Activated T-cell treated with anti-CD3 and anti-CD28 coated beads, Interleukin-2, amount 50 U/mL, for 72 hours (primary cell): Measurements from ENCODE around the gene LHPP. TPM values are rescaled to one million over a fixed set of nuclear protein-coding genes. Genes with fewer than 3 reads are reported as not detected.

ENCODE experiments used
- ATAC-seq, 2 donors: fragments of 150-1000 bp; cut with Tn5 transposase; replicated peaks in 1 of 2; 2 replicates each; pipeline ENCODE4 v1.10.0; 2021; ENCODE audit warnings: moderate library complexity in 2 of 2, mild to moderate bottlenecking in 1 of 2
- DNase-seq, 2 donors: peaks; one replicate each; pipeline ENCODE4 v3.0.0; 2021 to 2022; ENCODE audit warnings: mixed read lengths in 1 of 2
- H3K27ac Mint-ChIP-seq: one replicate; pipeline ENCODE4 v1.8.0; 2022; ENCODE audit warnings: mild to moderate bottlenecking, moderate library complexity, mixed read lengths
- H3K27me3 Mint-ChIP-seq: one replicate; pipeline ENCODE4 v1.8.0; 2022; ENCODE audit warnings: low read depth, mixed read lengths
- H3K36me3 Mint-ChIP-seq, 2 donors: one replicate each; pipeline ENCODE4 v1.8.0; 2022; ENCODE audit warnings: mixed read lengths in 2 of 2, mild to moderate bottlenecking in 1 of 2; ENCODE audit not compliant: insufficient read depth in 2 of 2
- H3K4me1 Mint-ChIP-seq: one replicate; pipeline ENCODE4 v1.8.0; 2022; ENCODE audit warnings: low read depth, mixed read lengths
- H3K4me3 Mint-ChIP-seq, 2 donors: one replicate each; pipeline ENCODE4 v1.8.0; 2022; ENCODE audit warnings: mild to moderate bottlenecking in 2 of 2, mixed read lengths in 2 of 2, moderate library complexity in 2 of 2
- H3K9me3 Mint-ChIP-seq, 2 donors: one replicate each; pipeline ENCODE4 v1.8.0; 2022; ENCODE audit warnings: mixed read lengths in 2 of 2
- total RNA-seq, 2 donors: library from RNA; stranded (reverse); gene quantifications; one replicate each; pipeline ENCODE4 v1.2.3, GENCODE V29; 2022

Gene LHPP
- total RNA-seq, 2 donors from 2014 or later: 8.7 to 13.5 TPM

DNA sequence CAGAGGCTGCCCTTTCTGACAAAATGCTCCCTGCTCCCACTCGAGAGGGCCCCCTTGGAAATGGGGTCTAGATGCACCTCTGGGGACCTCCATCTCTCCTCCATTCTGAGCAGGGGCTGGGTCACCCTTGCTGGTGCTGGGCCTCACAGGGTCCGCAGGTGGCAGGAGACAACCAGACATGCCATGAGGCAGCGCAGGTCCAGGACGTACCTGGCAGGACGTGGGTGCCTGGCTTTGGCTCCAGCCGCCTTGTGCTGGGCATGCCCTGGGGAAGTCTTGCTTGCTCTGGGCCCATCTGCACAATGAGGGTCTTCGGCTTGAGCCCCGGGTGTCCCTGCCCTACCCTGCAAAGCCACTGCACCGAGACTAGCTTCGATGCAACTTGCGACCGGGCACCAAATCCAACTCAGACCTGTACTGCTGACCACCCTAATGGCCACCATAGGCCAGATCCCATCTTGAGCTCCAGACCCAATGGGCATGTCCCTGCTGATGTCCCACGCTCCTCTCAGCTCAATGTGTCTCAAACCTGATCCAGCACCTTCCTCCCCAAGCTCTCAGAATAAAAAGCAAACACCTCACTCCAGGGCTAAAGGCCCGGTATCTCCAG, 175.6 kb downstream of the LHPP start:
- H3K4me1 Mint-ChIP-seq: peaks cover 47% of the 10 kb centered on the region
- peaks cover 8 to 10% of the 10 kb centered on the region in 2 donors for H3K36me3 Mint-ChIP-seq

DNA sequence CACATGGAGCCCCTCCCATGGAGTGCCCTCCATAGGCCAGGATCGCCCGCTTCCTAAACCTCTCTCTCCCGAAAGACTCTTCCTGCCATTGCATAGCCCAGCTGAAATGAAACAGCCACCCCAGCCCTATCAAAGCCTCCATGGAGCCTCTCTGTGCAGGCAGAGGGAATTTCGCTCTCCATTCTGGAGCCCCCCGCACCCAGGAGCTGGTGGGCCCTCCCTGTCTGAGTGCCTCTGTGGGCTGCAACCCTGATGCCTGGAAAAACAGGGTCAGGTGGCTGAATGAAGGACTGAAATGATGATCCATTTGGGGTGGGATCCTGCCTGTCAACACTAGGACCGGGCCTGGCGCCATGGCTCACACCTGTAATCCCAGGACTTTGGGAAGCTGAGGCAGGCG, 176.1 kb downstream of the LHPP start:
- H3K27me3 Mint-ChIP-seq: no peaks in the 10 kb centered on the region
- no peak overlapping the region for H3K27ac Mint-ChIP-seq
- H3K9me3 Mint-ChIP-seq: peaks cover 0 to 9% of the 10 kb centered on the region in 2 donors
- peaks cover 52% of the 10 kb centered on the region for H3K4me1 Mint-ChIP-seq
- no peak for DNase-seq
- H3K4me3 Mint-ChIP-seq: peak overlapping the region in 1 of 2 donors; percentile 47
- ATAC-seq: no peak
- H3K36me3 Mint-ChIP-seq: peaks cover 8 to 10% of the 10 kb centered on the region in 2 donors

More for the DNA sequence above, 175.6 kb downstream of the LHPP start:
- H3K9me3 Mint-ChIP-seq: peaks cover 0 to 9% of the 10 kb centered on the region in 2 donors
- peak overlapping the region in 1 of 2 donors; percentile 47 for H3K4me3 Mint-ChIP-seq
- ATAC-seq (no peak), DNase-seq (no peak)
- no peaks in the 10 kb centered on the region for H3K27me3 Mint-ChIP-seq
- H3K27ac Mint-ChIP-seq: no peak overlapping the region

DNA sequence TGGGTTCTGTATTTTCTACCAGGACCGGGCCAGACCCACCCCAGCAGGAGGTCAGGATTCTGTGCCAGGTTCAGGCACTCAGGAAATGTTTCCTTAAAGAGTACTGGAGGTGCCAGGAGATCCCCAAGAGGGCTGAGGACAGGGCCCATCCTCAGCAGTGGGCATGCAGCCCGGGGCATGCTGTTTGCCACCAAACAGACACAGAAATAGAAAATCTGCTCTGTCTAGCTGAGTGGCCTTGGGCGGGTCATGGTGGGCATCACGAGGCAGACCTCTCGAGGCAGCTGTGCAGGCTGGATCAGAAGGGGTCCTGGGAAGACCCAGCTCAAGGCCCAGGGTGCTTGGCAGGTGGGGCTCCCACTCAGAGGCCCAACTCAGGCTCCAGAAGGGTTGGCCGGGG, 177.6 kb downstream of the LHPP start:
- Mint-ChIP-seq H3K27ac (no peak overlapping the region), H3K4me1 (peaks cover 59% of the 10 kb centered on the region), H3K36me3 (peaks cover 4% of the 10 kb centered on the region in 2 donors), H3K4me3 (no peak overlapping the region), H3K27me3 (no peaks in the 10 kb centered on the region), H3K9me3 (peaks cover 0 to 4% of the 10 kb centered on the region in 2 donors)
- ATAC-seq: no peak
- DNase-seq: no peak

DNA sequence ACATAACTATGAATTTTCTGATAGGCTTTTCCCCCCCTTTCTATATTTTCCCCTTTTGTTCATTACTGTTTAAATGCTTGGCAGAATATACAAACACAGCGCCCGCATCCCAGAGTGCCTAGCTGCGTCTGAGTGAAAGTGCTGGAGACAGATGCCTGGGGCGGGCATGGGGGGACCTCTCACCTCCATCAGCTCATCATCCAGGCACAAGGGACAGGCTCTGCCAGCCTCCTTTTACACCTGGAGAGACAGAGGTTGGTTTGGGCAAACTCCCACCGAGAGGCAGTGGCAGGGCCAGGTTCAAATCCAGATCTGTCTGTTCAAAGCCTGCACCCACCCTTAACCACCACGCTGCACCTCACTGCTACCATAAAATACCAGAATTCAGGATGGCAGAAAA, 178.0 kb downstream of the LHPP start:
- H3K4me1 Mint-ChIP-seq: peaks cover 64% of the 10 kb centered on the region

DNA sequence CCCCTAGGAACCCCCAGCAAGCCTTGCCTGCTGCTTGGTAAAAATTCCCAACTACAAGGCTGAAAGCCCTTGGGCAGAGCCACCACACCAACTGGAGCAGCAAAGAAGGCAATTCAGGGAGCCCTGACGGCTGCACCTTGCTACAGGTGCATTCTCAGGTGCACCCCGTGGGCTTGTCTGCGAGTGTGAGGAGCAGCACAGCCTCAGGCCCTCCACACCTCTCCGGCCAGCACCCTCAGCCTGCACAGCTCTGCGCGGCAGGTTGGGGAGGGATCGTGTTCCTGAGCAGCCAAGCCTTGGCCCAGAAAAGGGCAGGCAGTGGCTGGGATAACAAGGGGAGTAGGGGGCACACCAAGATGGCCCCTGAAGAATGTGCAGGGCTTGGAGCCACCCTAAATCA, 178.4 kb downstream of the LHPP start:
- peak overlapping the region in 1 of 2 donors; percentile 75 for H3K4me3 Mint-ChIP-seq

More for the DNA sequence above, 178.0 kb downstream of the LHPP start:
- Mint-ChIP-seq H3K36me3 (peaks cover 1% of the 10 kb centered on the region in 2 donors), H3K4me3 (no peak overlapping the region), H3K9me3 (peaks cover 0 to 1% of the 10 kb centered on the region in 2 donors), H3K27ac (no peak overlapping the region), H3K27me3 (no peaks in the 10 kb centered on the region)
- DNase-seq: no peak
- no peak for ATAC-seq

DNA sequence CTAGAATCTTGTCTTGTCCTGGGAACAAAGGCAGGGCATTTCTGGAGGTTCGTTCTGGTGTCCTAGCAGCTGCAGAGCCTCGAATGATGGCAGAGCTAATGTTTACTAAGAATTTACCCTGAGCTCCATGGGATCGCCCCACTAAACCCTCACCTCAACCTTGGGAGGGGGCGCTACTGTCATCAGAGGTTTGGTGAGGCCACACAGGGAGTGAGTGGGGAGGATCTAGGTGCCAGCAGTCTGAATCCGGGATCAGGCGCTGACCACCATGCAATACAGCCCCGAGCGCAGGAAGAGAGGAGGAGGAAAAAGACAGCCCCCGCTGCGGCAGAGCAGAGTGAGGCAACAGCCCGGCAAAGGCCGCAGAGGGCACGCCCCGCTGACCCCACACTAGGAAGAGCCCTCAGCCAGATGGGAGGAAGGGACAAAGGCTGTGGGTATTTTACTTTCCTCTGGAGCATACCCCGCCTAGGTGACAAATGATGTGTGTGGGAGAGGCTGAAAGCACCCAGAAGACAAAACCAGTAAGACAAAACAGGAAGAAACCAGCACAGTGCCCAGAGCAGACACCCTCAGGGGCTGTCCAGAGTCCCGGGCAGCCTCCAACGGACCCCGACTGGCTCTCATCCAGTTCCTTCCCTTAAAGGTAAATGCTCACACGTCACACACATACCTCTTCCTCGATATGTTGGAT, 179.1 kb downstream of the LHPP start:
- peak; percentile 39 to 50 for ATAC-seq
- H3K27me3 Mint-ChIP-seq: no peaks in the 10 kb centered on the region
- H3K27ac Mint-ChIP-seq: peak overlapping the region; percentile 67
- DNase-seq: no peak
- peaks cover 74% of the 10 kb centered on the region for H3K4me1 Mint-ChIP-seq
- no peaks in the 10 kb centered on the region for H3K9me3 Mint-ChIP-seq
- H3K36me3 Mint-ChIP-seq: no peaks in the 10 kb centered on the region
- peak overlapping the region; percentile 69 to 75 for H3K4me3 Mint-ChIP-seq

More for the DNA sequence above, 178.4 kb downstream of the LHPP start:
- H3K27ac Mint-ChIP-seq: peak overlapping the region; percentile 67
- ATAC-seq (no peak), DNase-seq (no peak)
- H3K9me3 Mint-ChIP-seq: no peaks in the 10 kb centered on the region
- peaks cover 68% of the 10 kb centered on the region for H3K4me1 Mint-ChIP-seq
- H3K27me3 Mint-ChIP-seq: no peaks in the 10 kb centered on the region
- no peaks in the 10 kb centered on the region for H3K36me3 Mint-ChIP-seq

DNA sequence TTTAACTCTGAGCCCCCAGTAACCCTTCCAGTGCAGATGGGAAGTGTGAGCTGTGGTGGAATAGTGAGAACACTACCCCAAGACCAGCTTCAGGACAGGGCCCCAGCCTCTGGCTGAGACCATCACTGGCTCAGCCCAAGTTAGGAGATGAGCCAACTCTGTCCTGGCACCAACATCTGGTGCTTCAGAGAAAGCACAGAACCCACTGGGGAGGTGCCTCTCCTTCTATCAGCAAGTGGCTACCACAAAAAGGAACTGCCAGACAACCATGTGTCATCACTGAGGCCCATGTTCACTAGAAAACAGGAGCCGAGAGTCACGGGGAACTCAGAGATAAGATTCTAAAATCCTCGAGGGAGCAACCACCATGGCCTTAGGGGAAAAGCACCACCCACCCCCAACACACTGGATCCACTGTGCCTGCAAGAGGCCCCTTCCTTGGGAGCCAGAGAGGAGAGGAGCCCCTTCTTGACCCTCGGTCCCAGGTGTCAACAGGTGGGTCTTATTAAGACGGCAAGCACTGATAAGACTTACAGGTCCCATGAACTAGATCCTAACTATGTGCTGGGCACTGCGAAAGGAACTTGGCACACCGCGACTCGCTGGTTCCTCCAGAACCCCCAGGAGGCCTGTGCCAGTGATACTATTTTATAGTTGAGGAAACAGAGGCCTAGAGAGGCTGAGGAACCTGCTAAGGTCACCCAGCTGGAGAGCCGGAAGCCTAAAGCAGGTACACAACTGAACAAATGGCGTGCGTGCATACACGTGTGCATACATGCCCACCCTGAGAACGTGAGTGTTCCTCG, 179.9 kb downstream of the LHPP start:
- ATAC-seq: peak; percentile 89 to 91
- Mint-ChIP-seq H3K27me3 (no peaks in the 10 kb centered on the region), H3K4me3 (peak overlapping the region; percentile 69 to 75), H3K27ac (peak overlapping the region; percentile 67), H3K9me3 (no peaks in the 10 kb centered on the region), H3K4me1 (peaks cover 75% of the 10 kb centered on the region), H3K36me3 (peaks cover 0 to under 1% of the 10 kb centered on the region in 2 donors)
- DNase-seq: peak; percentile 64 to 68

DNA sequence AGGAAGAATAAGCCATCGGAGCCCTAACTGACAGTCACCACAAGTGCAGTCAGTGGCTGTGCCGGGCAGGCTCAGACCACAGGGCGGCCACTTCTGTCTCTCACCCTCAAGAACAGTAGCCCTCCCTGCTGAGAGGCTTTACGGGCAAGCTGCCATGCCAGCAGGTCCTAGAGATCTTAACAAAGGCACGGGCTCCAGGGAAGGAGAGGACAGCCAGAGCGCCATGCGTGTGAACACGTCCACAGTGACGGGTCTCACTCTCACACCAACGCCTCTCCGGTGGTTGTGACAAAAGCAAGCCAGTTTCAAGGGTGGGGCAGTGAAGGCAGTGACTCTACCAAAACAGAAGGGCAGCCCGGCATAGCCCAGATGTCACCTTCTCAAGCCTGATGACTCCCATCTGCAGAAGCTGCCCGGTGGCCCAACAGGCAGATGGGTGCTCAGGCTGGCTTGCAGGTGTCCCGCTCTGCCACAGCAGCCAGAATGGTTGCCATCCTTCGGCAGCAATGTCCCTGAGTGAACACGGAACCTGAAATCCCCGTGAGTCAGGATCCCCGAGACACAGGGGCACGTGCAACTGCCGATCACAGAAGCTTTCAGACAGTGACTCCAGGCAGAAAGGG, 180.6 kb downstream of the LHPP start:
- peaks cover 75% of the 10 kb centered on the region for H3K4me1 Mint-ChIP-seq
- H3K9me3 Mint-ChIP-seq: no peaks in the 10 kb centered on the region
- no peak for ATAC-seq

DNA sequence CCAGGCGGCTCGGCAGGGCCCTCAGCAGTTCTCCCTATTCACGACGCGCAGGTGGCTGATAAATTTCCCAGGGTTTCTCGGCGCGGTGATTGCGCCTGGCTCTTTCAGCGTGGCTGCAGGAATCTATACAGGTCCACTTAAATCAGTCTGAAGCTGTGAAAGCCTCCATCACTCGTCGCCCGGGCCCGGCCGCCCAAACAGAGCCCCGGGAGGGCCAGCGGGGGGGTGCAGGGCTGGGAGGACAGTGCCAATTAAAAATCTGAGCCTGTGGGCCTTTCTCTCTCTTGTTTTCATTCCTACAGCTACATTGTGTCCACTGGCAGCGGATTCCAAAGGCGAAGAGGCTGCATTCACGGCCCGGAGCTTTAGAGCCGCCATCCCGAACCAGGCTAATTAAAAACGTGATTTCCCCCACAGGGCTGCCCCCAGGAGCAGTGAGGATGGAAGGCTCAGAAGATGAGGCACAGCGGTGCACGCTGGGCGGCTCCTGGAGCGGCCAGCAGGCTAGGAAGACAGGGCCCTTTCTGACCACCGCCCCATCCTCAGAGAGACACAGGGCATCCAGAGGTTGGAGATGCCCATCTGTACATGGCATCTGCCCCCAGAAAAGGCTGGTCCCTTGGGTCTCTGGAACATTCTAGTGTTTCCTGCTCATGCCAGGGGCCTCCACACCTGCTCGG, 181.8 kb downstream of the LHPP start:
- no peaks in the 10 kb centered on the region for H3K27me3 Mint-ChIP-seq
- H3K4me3 Mint-ChIP-seq: no peak overlapping the region
- no peaks in the 10 kb centered on the region for H3K9me3 Mint-ChIP-seq
- H3K27ac Mint-ChIP-seq: no peak overlapping the region
- no peak for ATAC-seq
- peaks cover 77% of the 10 kb centered on the region for H3K4me1 Mint-ChIP-seq
- H3K36me3 Mint-ChIP-seq: peaks cover 2% of the 10 kb centered on the region in 2 donors
- no peak for DNase-seq

More for the DNA sequence above, 180.6 kb downstream of the LHPP start:
- H3K27me3 Mint-ChIP-seq: no peaks in the 10 kb centered on the region
- peaks cover under 1 to 2% of the 10 kb centered on the region in 2 donors for H3K36me3 Mint-ChIP-seq
- no peak overlapping the region for H3K27ac Mint-ChIP-seq
- H3K4me3 Mint-ChIP-seq: peak overlapping the region in 1 of 2 donors; percentile 75
- DNase-seq: no peak

DNA sequence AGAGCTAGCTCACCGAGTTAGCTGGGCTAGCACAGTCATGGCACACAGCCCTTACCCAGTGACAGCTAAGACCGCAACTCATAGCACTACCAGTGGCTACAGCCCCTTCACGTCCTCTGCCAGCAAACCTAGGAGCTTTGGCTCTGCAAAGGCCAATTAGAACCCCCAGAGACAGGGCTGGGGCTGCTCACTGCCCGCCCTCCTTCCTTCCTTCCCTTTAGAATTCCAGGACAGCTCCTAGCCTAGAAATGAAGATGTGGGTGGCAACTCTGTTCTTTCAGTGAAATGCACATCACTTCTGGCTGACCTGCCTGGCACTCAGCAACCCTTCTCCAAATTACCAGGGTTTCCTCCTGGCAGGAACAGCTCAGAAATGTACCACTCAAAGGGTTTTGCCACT, 182.6 kb downstream of the LHPP start:
- Mint-ChIP-seq H3K27me3 (no peaks in the 10 kb centered on the region), H3K9me3 (no peaks in the 10 kb centered on the region), H3K4me3 (no peak overlapping the region), H3K4me1 (peaks cover 85% of the 10 kb centered on the region), H3K27ac (no peak overlapping the region), H3K36me3 (peaks cover 2% of the 10 kb centered on the region in 2 donors)
- DNase-seq: no peak
- ATAC-seq: no peak

DNA sequence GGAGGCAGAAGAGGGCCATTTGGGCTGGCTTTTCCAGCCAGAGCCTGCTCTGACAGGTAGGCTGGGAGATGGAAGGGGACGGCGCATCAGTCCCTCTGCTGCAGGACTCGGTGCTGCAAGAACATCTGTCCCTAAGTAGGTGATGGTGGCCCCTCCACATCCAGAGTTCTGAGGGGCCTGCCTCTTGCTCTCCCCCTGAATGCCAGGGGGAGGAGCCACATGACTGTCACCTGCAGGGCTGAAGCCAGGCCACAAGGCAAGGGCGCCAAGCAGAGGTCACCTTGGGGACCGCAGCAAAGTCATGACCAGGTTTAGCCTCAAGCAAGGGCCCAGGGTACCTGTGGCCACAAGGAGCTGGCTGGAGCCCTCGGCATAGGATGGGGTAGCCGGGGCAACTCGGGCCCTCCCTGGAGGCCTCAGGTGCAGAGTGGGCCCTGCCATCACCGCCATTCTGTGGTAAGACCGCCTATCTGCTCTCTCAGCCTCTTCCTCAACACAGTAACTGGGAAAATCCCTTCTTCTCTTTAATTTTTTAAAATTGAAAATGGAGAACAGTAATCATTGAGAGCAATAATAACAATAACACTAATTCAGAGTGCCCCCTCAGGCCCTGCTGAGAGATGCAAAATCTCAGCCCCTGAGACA, 183.3 kb downstream of the LHPP start:
- no peak for DNase-seq
- Mint-ChIP-seq H3K4me3 (no peak overlapping the region), H3K27ac (no peak overlapping the region), H3K9me3 (no peaks in the 10 kb centered on the region), H3K4me1 (peaks cover 91% of the 10 kb centered on the region), H3K27me3 (no peaks in the 10 kb centered on the region), H3K36me3 (peaks cover 2% of the 10 kb centered on the region in 2 donors)
- no peak for ATAC-seq
